ENCODE measurements around the gene SCN9A.
"Not testable (repeated sequence)": the region's sequence is repeated elsewhere in the genome, so short reads cannot be mapped to it uniquely, and the experiment has no call there.

SCN9A gene

DNA sequence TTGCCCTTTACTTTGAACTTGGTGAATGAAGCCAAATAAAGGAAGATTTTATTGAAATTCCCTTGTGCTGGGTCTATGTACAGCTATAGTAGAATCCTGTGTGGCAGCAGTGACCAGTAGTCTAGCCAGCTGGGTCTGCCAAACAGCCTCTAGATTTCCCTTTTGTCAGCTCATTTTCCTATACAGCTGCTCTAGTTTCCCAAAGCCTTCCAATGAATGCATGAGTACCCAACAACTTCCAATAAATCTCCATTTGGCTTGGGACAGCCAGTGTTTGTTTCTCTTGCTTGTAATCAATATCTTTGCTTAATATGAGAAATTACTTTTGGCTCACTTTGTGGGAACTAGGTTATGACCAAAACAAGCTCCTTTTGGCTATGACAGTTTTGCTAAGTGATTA is 43.6 kb downstream of the SCN9A start:
- no peak for DNase-seq

DNA sequence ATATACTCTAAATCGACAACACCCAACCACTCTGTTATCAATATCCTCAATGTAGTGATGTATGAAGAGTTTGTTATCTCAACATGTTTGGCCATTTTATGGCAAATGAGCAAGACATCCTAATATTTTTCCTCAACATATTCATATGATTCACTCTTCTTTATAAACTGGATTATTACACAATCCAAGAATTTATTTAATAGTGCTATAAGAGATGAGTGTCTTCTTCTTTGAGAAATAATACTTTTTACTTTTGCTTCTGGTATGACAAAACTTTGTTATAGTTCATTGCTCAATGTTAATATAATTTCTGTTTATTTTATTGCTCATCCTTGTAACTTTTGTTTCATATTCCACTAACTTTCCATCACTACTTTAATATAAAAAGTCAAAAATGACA is 44.3 kb downstream of the SCN9A start:
- DNase-seq: no peak

DNA sequence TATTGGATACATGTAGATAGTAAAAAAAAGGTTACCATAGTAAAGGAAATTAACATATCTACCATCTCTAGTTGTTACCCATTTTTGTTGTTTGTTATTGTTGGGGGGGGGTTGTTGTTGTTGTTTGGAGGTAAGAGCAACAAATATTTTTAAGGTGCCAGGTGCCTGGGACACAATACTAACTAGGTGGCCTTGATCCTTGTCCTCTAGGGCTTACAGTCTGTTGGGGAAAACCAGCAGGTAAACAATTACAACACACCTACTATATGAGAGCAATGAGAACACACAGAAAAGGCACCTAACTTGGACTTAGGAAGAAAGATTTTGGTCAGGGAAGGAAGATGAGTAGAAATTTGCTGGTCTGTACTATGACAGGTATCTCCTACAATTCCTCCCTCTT is 46.3 kb downstream of the SCN9A start:
- no peak for DNase-seq

DNA sequence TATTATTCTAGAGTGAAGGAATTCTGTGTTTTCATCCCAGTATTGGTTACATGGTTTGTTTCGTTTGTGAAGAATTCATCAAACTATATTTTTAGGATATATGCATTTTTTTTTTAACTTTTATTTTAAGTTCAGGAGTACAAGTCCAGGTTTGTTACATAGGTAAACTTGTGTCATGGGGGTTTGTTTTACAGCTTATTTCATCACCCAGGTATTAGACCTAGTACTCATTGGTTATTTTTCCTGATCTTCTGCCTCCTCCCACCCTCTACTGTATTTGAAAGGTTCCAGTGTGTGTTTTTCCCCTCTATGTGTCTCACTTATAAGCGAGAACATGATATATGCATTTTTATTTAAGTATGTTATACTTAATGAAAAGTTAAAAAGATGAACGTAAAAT is 47.6 kb downstream of the SCN9A start:
- DNase-seq: no peak

DNA sequence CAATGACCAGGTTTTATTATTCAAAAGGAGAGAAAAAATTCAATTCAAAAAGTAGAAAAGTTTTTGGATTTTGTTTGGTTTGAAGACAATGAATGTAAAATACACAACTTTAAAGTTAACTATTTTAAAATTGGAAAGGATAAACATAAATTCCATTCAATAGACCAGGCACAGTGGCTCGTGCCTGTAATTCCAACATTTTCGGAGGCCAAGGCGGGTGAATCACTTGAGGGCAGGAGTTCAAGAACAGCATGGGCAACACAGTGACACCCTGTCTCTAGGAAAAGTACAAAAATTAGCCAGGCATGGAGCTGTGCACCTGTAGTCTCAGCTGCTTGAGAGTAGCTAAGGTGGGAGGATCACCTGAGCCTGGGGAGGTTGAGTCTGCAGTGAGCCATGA is 54.7 kb downstream of the SCN9A start:
- DNase-seq: no peak

DNA sequence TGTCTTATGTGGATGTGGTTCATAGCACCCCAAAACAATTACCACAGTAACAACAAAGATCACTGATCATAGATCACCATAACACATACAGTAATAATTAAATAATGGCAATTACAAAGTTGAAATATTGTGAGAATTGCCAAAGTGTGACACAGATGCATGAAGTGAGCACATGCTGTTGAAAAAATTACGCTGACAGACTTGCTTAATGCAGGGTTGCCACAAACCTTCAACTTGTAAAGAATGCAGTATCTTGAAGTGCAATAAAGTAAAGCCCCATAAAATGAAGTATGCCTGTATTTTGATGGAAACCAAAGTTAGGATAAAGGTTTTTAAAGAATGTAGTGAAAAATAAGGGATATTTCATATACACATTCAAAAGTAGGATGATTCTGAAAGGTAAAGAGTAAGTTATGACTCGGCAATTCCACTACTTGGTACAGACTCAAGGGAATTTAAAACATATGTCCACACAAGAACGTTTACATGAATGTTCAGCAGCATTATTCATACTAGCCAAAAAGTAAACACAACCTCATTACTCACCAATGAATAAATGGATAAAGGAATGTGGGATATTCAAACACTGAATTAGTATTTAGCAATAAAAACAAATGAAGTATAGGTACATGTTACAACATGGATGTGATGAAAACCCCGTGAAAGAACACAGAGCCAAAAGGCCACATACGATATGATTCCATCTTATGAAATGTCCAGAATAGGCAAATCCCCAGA is 61.6 kb downstream of the SCN9A start:
- no peak for DNase-seq

DNA sequence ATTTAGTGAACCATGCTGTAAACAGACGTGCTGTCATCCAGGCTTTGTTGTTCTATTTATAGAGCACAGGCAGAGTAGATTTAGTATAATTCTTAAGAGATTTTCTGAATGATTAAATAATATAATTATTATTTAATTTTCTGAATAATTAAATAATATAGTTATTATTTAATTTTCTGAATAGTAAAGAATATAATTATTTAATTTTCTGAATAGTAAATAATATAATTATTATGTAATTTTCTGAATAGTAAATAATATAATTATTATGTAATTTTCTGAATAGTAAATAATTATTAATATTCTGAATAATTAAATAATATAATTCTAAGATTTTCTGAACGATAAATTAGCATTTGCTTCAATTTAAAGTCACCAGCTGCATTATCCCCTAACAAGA is 62.9 kb downstream of the SCN9A start:
- not testable (repeated sequence) for DNase-seq

DNA sequence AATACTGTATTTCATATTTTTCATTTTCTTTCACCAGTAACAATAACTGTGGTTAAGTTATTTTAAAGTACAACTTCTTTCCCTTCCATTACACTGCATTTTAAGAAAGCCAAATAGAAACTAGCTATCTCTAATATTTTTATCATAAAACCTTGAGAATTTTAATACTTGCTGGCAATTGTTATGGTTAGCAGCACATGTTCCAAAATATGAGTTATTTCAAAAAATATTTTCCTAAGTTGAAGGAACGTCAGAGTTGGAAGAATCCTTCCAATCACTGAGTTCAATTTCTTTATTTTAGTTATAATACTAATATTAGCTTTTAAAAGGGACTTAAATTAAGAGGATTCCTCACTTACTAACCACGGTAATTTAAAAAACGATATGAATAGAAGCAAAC is 68.4 kb downstream of the SCN9A start:
- no peak for DNase-seq

DNA sequence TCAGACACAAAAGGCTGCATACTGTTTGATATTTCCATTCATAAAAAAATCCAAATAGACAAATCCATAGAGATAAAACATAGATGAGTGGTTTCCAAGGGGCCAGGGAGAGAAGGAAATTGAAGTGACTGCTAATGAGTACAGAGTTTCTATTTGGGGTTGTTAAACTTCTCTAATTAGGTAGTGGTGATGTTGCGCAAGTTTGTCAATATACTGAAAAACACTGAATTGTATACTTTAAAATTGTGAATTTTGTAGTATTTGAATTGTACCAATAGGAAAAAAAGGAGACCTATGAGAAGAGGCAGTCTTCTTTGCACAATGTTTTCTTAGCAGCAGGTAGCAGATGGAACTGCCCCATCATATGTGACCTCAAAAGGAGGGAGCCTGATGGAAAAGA is 71.1 kb downstream of the SCN9A start:
- no peak for DNase-seq

DNA sequence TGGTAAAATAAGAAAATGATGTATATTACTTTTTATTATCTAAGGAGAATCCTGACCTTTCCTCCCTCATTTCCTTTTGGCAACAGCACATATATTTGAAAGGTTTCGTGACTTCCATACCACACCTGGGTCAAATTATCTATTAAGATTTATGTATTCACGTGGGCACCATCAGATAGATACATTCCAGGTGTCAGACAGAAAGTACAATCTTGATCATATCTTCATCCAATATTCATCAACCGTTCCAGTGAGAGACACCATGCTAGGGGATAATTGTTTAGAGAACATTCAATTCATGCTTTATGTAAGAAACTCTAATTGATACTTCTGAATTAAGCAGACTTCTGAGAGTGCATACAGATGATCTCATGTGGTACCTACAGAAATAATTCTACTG is 73.7 kb downstream of the SCN9A start:
- DNase-seq: no peak

DNA sequence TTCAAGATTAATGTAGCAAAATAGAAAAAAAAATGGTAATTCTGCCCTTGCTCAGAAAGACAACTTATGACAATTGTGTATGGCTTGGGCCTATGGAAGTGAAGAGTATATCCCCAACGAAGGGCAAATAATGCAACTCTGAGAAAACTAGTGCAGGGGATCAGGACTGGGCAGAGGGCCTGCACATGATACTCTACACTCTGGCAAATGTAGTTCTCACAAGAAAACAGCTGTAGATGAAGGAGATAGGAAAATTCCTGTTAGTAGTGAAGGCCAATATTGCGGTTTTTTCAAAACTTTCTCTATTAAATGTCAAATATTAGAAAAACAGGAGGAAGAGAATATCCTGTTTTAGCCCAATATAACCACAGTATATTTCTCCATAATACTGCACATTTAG is 77.8 kb downstream of the SCN9A start:
- DNase-seq: no peak

DNA sequence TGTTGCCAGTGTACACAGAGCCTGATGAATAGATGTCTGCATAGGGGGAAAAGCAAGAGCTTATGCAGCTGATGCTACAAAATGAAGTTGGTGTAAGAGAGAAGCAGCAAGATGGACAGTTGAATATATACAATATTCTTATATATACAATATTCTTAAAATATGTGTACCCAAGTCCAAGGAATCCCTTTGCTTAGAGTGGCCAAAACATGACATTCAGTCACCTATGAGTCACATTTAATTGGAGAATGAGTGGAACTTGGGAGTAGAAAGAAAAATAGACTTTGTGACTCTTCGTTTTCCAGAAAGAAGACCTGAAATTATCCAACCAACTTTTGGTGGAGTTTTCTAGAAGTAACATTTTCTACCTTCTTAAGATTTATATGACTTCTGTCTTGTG is 81.8 kb downstream of the SCN9A start:
- no peak for DNase-seq

DNA sequence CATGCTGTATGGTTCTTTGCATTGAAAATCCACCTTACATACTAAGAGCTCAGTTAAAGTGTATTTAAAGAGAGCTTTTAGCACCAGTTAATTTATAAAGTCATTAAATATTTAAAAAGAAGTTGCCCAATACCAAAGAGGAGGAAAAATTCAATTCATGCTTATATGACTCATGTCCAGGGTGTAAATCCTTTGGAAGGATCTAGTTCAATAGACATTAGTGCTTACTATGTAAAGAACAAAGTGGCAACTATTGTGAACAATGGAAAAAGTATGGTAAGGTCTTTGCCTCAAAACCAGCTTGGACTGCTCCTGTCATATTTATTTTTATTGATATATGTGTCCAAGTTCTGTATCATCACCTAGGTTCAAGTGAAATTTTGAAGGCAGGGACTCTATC is 90.5 kb downstream of the SCN9A start:
- no peak for DNase-seq

DNA sequence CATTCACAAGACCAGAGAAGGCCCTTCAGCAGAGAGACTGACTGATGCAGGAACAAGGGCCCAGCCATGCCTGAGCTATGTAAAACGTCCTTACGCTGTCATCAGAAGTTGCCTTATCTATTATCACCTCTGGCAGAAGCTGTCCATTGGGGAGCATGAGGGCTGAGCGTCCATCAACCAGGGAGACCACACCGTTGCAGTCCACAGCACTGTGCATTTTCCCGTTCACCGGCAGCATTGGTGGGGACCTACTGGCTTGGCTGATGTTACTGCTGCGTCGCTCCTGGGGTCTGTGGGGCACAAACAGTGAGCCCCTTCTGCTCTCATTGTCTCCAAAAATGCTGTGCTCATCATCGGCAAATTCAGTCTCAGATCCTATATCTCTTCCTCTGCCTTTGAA is 91.4 kb downstream of the SCN9A start:
- no peak for DNase-seq

DNA sequence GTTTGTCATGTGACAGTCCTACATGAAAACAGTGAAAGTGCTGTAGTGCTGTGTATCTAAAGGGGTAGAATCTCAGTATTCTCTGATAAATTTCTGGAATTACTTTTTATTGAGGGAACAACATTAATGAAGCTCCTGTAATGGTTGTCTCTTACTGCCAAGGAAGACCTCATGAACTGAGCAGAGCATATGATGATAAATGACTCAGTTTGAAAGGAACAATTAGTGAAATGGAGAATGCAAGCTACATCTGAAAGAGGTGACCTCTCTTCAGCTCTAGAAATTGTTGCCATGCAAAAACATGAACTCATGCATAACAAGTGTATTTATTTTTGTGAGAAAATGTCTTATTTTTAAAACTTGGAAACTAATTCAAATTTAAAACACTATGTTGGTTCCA is 93.6 kb downstream of the SCN9A start:
- DNase-seq: no peak

DNA sequence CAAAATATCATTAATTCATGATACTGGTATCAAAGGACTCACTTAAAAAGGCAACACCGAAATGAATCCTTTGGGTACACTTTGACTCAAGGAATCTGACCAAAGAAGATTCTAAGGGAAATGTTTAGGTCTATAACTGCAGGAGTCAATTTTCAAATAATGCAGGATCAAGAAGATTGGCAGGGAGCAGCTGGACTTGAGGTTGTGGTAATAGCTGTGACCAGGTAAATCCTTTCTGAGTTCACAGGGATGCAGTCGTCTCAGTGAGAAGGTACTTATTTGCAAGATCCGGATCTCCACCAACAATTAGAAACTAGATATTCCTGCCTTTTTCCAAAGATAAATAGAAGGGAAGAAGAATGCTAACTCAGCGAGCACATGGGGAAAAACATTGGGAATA is 96.9 kb downstream of the SCN9A start:
- no peak for DNase-seq

DNA sequence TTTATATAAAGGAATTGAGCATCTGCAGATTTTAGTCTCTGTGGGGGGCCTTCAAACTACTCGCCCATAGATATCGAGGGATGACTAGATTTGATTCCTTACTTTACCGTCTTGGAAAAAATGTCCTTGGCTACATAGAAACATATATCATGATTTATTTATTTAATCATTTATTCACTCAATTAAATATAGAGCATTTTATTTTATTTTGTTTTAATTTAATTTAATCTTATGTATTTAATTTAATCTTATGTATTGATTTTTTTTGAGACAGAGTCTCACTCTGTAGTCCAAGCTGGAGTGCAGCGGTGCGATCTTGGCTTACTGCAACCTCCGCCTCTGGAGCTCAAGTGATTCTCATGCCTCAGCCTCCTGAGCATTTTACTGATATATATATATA is 105.4 kb downstream of the SCN9A start:
- no peak for DNase-seq

DNA sequence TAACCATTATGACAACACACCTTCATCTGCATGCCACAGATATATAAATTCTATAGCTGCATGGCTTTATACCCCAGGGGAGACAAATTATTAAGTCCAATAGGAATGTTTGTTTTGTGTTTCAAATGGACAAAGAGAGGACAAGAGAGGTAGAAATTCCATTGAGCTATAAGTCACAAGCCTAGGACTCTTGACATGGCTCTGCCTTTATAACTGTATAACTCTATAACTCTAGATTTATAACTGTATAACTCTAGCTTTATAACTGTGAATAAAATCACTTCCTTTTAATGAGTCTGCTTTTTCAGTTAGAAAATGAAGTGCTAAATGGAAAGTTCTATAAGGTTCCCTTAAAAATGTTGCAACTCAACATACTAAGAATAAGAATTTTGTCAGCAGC is 106.4 kb downstream of the SCN9A start:
- no peak for DNase-seq

DNA sequence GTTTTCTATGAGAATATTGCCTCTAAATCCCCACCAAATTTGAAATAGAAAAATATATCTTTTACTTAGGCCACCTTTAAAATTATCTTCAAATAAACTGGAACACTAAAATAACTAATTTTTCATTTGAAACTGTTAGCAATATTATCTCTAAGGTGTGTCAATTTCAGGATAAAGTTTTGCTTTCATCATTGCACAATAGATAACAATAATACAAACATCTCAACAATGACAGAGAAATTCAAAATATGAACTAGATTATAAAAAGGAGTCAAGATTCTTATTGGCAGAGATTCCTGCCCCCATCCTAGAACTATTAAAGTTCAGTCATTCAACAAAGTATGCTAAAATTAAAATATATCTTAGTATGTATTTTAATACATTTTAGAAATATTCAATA is 117.9 kb downstream of the SCN9A start:
- no peak for DNase-seq

DNA sequence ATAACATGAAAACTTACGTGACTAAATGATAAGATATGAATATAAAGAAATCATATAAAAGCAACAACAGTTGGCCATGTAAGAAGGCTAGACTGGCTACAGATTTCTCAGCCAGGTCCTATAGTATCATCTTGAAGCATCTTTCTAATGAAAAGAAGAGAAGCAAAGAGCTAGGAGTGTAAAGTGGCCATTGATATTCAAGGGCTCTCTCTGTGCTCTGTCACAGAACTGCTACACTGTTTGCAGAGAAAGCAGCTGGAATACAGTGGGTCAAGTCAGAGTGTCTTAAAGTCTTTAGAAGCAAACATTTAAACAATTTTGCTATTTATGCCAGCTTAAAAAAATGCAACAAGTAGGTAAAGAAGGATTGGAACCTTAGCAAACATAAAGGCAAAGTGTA is 118.8 kb downstream of the SCN9A start:
- DNase-seq: no peak

DNA sequence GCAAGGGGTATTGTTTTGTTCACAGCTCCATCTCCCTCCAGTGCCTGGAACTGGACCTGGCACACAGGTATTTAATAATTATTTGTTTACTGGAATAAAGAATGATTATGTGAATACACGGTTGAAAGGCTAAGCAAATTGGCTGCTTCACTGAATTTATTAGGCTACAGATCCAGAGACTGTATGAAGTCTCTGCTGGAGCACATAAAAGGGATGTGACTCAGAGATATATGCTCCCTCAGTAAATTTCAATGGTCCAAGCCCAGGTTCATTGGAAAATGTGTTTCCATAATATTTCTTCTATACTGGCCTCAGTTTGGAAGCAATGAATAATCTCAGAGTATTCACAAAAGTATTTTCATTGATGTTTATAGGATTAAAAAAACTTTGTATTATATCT is 126.4 kb downstream of the SCN9A start:
- DNase-seq: no peak

DNA sequence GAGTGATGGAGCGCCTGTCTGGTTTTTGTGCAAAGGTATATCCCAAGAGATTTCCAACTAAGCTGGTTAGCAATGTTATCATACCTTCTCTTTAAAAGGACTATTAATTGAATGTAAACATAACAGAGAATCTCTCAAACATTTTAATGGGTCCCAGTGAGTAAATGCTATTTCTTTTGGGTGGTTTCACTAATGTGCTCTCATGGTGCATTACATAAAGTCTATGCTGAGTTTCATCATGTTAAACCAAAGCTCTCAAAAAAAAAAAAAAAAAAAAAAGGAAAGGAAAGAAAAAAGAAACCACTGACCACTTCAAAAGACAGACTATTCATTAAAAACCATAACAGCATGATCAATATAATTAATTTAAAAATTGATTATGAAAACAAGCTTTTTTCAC is 128.8 kb downstream of the SCN9A start:
- no peak for DNase-seq

DNA sequence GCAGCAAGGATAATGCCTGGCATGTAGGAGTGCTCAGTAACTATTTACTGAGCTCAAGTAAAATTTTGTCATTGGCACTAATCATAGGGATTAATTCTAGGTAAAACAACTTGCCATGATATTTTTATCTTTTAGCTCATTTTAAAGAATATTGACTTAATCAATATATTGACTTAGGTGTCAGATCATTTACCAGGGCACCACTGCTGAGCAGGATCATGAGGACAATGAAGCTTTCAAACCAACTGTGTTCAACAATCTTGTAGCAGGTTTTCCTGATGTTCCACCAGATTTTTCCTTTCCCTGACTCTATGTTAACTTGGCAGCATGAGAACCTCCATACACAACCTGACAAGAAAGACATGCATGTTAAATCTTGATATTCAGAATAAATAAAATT is 133.4 kb downstream of the SCN9A start:
- DNase-seq: no peak

DNA sequence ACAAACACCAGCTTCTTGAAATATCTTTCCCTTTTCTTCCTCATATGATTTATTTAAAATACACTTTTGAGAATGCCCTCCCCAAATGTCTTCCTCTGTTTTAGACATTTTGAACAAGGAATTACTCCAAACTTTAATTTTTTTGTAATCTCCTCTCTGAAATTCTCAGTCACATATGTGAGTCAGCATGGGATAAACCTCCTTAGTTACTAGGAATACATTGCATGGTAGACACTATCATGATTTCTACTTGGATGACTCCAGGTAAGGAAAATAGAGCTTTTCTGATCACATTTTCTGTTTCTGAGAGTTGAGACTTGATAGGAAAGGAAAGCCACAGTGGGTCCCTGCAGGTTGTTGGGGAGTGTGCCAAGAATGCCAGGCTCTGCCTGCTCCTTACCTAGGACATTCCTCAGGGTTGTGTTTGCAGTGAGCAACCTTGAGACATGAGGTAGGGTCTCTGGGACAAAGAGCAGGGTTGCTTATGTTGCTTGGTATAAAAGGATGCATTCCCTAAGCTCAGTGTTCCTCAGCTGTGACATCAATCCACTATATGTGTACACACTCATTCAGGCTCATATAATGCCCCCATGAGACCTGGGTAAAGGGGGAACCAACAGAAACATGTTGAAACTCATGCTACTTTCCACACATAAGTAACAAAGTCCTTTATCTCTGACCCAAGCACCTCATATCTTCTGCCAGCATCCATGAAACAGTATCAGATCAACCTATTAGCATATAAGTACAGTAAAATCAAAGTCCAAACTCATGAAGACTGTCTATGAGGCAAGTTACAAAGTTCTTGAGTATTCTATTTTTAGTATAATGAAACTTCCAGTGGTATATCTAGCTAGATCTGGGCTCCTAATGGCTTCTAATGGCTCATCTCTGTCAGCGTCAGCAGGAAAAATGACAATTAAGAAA is 135.1 kb downstream of the SCN9A start:
- DNase-seq: no peak

DNA sequence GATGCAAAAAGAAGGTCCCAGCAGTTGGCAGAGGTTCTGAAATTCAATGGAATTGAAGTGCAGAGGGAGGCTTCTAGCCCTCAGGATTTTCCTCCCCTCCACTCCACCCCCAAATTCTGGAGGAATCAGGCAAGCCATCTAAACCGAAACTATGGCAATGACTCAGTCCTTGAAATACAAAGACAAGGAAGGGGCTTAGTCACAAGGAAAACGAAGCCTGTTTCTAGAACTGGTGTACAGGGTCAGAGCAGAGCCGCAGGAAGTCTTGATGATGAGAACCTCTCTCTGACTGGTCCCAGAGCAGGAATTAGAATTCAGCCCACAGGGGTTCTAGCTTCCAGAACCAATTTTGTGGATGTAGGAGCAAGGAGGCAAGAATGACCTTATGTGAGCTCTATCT is 136.2 kb downstream of the SCN9A start:
- no peak for DNase-seq
